SH-SY5Y (cell line): Measurements from ENCODE around the gene IDE.

ENCODE experiments used
- GATA2 ChIP-seq: IDR thresholded peaks from 2 replicates; pipeline ENCODE4 v1.6.1; 2011; ENCODE audit warnings: mild to moderate bottlenecking, low read depth, low read length
- GATA3 ChIP-seq: IDR thresholded peaks from 2 replicates; pipeline ENCODE4 v1.6.1; 2011; ENCODE audit warnings: low read depth, mild to moderate bottlenecking, low read length, moderate library complexity

DNA sequence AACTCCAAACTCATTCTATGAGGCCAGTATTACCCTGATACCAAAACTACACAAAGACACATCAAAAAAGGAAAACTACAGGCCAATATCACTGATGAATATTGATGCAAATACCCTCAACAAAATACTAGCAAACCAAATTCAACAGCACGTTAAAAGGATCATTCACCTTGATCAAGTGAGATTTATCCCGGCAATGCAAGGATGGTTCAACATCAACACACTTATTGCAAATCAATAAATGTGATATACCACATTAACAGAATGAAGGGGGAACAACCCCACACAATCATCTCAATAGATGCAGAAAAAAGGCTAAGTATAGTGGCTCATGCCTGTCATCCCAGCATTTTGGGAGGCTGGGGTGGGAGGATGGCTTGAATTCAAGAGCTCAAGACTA lies 19.9 kb downstream of the IDE start:
- TF ChIP-seq GATA2, result no peak
- no peak for TF ChIP-seq GATA3
